CMK (cell line): Measurements from ENCODE around the gene KDM1B.
"Not testable (repeated sequence)": the region's sequence is repeated elsewhere in the genome, so short reads cannot be mapped to it uniquely, and the experiment has no call there.

ENCODE experiments used
- DNase-seq: peaks from one replicate; pipeline ENCODE4 v3.0.0-alpha.2; 2010; ENCODE audit warnings: low read depth

Gene KDM1B

GRCh38 chr6:18186540-18187250 lies 31.5 kb downstream of the KDM1B start:
- DNase-seq: no peak

GRCh38 chr6:18187701-18188100 lies 32.5 kb downstream of the KDM1B start:
- no peak for DNase-seq

DNA sequence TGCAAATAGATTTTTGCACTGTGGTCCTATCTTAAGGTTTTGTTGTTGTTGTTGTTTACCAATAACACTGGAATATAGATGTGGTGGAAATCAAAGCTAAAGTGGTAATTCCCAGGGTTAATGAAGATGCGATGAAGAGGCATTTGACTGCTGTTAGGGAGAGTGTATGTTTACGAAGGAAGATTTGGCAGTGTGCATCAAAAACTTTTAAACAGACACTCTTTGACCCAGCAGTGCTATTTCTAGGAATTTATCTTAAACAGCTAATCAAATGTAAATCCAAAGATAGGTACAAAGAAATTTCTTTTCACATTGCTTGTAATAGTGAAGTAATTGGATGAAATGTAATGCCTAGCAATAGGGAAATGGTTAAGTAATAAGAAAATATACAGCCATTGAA lies 34.0 kb downstream of the KDM1B start:
- DNase-seq: no peak

- no peak for DNase-seq
These were observed 36.8 kb downstream of the KDM1B start for GRCh38 chr6:18192026-18192425.

- DNase-seq: no peak
These were observed 48.6 kb downstream of the KDM1B start for GRCh38 chr6:18203786-18204185.

GRCh38 chr6:18204691-18205090 lies 49.5 kb downstream of the KDM1B start:
- no peak for DNase-seq

DNA sequence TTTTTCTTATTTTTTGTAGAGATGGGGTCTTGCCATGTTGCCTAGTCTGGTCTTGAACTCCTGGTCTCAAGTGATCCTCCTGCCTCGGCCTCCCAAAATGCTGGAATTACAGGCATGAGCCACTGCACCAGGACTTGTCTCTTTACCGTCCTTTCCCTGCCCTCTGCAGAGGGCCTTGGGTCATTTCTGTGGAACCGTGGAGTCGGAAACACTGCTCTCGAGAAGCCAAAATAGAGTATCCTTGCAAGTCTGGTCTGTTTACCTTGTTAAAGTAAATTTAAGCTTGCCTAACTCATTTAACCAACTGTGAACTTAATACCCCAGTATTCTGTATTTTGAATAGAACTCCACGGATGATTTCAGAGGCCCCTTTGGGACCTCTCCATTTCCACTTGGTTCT lies 51.4 kb downstream of the KDM1B start:
- DNase-seq: no peak

DNA sequence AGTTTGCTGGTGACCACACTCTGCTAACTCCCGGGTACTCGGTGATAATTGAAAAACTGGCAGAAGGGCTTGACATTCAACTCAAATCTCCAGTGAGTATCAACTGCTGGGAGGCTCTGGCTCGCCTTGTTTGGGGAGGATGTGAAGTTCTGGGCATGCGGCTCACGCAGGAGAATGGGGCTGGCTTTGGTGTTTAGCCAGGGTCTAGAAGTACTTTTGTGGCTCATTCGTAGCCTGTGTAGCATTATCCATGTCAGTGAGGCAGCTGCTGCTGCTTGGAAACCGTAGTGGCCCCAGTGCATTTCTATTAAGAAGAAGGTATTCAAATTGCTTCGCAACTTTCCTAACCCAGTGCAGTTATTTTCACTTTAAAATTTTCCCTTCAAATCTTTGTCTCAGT lies 52.2 kb downstream of the KDM1B start:
- no peak for DNase-seq

DNA sequence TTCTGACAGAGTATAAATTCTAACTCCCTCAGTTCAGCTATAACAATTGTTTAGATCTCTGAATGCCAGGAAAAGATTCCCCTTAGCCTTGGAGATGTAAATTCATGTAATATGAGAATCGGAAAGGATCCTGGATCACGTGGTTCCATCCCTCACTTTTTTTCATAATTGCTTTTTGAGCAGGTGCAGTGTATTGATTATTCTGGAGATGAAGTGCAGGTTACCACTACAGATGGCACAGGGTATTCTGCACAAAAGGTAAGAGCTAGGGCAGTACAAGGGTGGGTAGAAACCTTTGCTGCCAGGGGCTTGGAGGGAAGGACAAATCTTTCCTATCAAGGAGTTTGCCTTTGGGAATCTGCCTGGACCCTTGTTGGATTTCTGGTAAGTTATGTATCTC lies 52.7 kb downstream of the KDM1B start:
- no peak for DNase-seq

DNA sequence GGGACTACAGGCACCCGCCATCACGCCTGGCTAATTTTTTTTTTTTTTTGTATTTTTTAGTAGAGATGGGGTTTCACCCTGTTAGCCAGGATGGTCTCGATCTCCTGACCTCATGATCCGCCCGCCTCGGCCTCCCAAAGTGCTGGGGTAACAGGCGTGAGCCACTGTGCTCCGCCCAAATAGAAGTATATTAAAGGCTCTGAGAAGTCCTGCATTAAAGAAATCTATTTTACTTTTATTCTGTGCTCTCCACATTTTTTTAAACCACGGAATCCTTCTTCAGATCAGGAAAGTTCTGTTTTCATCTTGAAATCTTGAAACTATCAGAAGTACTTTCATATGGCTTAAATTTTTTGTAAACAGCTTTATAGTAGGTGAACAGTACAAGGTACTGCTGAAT lies 53.6 kb downstream of the KDM1B start:
- DNase-seq: not testable (repeated sequence)

GRCh38 chr6:18209539-18210197 lies 54.4 kb downstream of the KDM1B start:
- DNase-seq: no peak

- no peak for DNase-seq
These were observed 55.5 kb downstream of the KDM1B start for GRCh38 chr6:18210707-18211106.

DNA sequence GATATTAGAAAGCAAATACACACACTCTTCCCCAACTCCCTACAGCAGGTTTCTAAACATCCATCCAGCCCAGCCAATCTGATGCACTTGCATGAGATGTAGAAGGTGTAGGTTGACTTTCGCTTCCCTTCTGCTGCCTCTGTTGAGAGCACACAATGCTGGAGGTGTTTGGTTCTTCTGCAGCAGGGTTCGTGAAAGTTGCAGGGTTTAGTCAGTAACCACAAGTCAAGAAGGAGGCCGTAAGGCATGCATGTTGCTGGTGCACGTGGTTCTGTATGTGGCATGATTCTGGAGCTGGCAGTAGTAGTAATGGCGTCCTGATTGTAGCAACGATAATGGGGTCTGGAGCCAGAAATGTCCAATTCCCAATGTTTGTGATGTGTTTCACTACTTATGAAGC lies 56.1 kb downstream of the KDM1B start:
- no peak for DNase-seq

DNA sequence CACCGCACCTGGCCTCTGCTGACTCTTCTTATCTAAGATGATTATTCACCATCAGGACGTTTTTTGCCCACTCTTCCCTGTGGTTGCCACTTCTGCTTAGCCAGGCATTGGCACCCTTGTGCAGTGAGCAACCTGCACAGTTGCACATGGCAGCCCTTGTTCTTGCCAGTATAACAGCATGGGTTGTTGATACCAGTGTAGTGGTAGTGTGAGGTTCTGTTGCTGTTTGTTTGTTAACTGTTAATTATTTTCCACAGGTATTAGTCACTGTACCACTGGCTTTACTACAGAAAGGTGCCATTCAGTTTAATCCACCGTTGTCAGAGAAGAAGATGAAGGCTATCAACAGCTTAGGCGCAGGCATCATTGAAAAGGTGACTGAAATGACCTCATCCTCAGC lies 57.0 kb downstream of the KDM1B start:
- DNase-seq: no peak

- DNase-seq: no peak
These were observed 58.2 kb downstream of the KDM1B start for GRCh38 chr6:18213439-18213838.

GRCh38 chr6:18214003-18214402 lies 58.8 kb downstream of the KDM1B start:
- no peak for DNase-seq

GRCh38 chr6:18215436-18215835 lies 60.2 kb downstream of the KDM1B start:
- DNase-seq: no peak

GRCh38 chr6:18216411-18216810 lies 61.2 kb downstream of the KDM1B start:
- DNase-seq: no peak

- DNase-seq: no peak
These were observed 63.0 kb downstream of the KDM1B start for GRCh38 chr6:18218233-18218632.

GRCh38 chr6:18219591-18219990 lies 64.4 kb downstream of the KDM1B start:
- DNase-seq: peak; percentile 20

DNA sequence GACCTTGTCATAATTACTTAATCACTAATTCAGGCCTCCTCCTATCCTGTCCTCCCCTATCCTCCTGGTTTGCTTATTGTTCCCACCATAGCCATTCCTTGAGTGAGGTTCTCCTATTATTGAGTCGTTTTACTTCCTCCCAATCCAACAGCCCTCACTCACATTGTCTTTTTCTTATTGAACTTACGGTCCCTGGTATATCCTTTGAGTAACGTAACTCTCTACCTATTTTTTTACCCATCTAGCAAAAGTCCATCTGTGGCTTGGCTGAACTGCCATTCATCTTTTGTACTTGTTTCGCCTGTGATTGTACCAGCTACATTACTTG lies 66.0 kb downstream of the KDM1B start:
- DNase-seq: no peak

- DNase-seq: not testable (repeated sequence)
These were observed 71.4 kb downstream of the KDM1B start for GRCh38 chr6:18226451-18227105.

DNA sequence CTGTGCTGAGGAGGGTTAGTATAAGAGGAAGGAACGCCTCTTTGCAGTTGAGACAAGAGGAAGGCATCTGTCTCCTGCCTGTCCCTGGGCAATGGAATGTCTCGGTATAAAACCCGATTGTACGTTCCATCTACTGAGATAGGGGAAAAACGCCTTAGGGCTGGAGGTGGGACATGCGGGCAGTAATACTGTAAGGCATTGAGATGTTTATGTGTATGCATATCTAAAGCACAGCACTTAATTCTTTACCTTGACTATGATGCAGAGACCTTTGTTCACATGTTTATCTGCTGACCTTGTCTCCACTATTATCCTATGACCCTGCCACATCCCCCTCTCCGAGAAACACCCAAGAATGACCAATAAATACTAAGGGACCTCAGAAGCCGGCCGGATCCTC lies 71.9 kb downstream of the KDM1B start:
- not testable (repeated sequence) for DNase-seq

- not testable (repeated sequence) for DNase-seq
These were observed 73.4 kb downstream of the KDM1B start for GRCh38 chr6:18228590-18228989.
